GM23338 (cell line): ENCODE measurements around the gene ELOVL4. TPM values are rescaled to one million over a fixed set of nuclear protein-coding genes. Genes with fewer than 3 reads are reported as not detected.
A peak's percentile ranks its signal among the peaks of the same experiment; 100 is the strongest.

ENCODE experiments used
- ATAC-seq: fragments of 200-7000 bp; cut with Tn5 transposase; 3 replicates; pipeline ENCODE4 v1.9.1; 2020
- DNase-seq: peaks from one replicate; pipeline ENCODE4 v3.0.0-alpha.2; 2015; ENCODE audit warnings: low spot score
- H2AFZ ChIP-seq: fragments of 200-600 bp; sonication (generic); 2 replicates; pipeline ENCODE4 v1.8.0; 2016; ENCODE audit warnings: antibody characterized with exemption, mild to moderate bottlenecking, moderate library complexity
- H3F3A ChIP-seq: fragments of 200-600 bp; sonication (generic); replicated peaks from 2 replicates; pipeline ENCODE4 v1.8.0; 2017; ENCODE audit warnings: antibody characterized with exemption, mixed run types, low read depth
- H3K27ac ChIP-seq: fragments of 200-600 bp; sonication (generic); 2 replicates; pipeline ENCODE4 v1.6.1; 2016; ENCODE audit warnings: low read depth
- H3K27me3 ChIP-seq: fragments of 200-600 bp; sonication (generic); 2 replicates; pipeline ENCODE4 v1.8.0; 2016; ENCODE audit warnings: mild to moderate bottlenecking, mixed run types, moderate library complexity; ENCODE audit not compliant: insufficient read depth
- H3K36me3 ChIP-seq: fragments of 200-600 bp; sonication (generic); 2 replicates; pipeline ENCODE4 v1.8.0; 2016; ENCODE audit warnings: mild to moderate bottlenecking; ENCODE audit not compliant: insufficient read depth
- H3K4me1 ChIP-seq: fragments of 200-600 bp; sonication (generic); 2 replicates; pipeline ENCODE4 v1.8.0; 2016; ENCODE audit warnings: mild to moderate bottlenecking, moderate library complexity; ENCODE audit not compliant: insufficient read depth
- H3K4me2 ChIP-seq: fragments of 200-600 bp; sonication (generic); 2 replicates; pipeline ENCODE4 v1.7.1; 2017; ENCODE audit warnings: mixed run types
- H3K4me3 ChIP-seq: fragments of 200-600 bp; sonication (generic); 2 replicates; pipeline ENCODE4 v1.6.1; 2016; ENCODE audit warnings: mixed run types
- H3K79me2 ChIP-seq: fragments of 200-600 bp; sonication (generic); replicated peaks from 2 replicates; pipeline ENCODE4 v1.8.0; 2017; ENCODE audit warnings: mild to moderate bottlenecking; ENCODE audit not compliant: insufficient read depth
- H3K9me2 ChIP-seq: fragments of 200-600 bp; sonication (generic); 2 replicates; pipeline ENCODE4 v1.8.0; 2017; ENCODE audit not compliant: insufficient read depth
- H4K20me1 ChIP-seq: fragments of 200-600 bp; sonication (generic); replicated peaks from 2 replicates; pipeline ENCODE4 v1.8.0; 2017; ENCODE audit warnings: mild to moderate bottlenecking; ENCODE audit not compliant: insufficient read depth
- H3K27ac Mint-ChIP-seq: 2 replicates; pipeline ENCODE4 v1.8.0; 2020; ENCODE audit warnings: inconsistent platforms, mild to moderate bottlenecking, moderate library complexity, mixed read lengths
- H3K27me3 Mint-ChIP-seq: 3 replicates; pipeline ENCODE4 v1.8.0; 2022; ENCODE audit warnings: low read depth, mild to moderate bottlenecking, moderate library complexity, mixed read lengths, inconsistent platforms; ENCODE audit not compliant: insufficient read depth, poor library complexity
- H3K36me3 Mint-ChIP-seq: 3 replicates; pipeline ENCODE4 v1.8.0; 2021; ENCODE audit warnings: low read depth, mild to moderate bottlenecking, inconsistent platforms, moderate library complexity, mixed read lengths
- H3K4me1 Mint-ChIP-seq: 3 replicates; pipeline ENCODE4 v1.8.0; 2020; ENCODE audit warnings: mild to moderate bottlenecking, inconsistent platforms, mixed read lengths
- H3K4me3 Mint-ChIP-seq: 3 replicates; pipeline ENCODE4 v1.8.0; 2021; ENCODE audit warnings: moderate library complexity, mild to moderate bottlenecking, inconsistent platforms, mixed read lengths
- H3K9me3 Mint-ChIP-seq: 3 replicates; pipeline ENCODE4 v1.8.0; 2020; ENCODE audit warnings: moderate library complexity, mild to moderate bottlenecking, inconsistent platforms, mixed read lengths
- CREB1 ChIP-seq: fragments of 250-450 bp; sonication (Bioruptor Pico); IDR thresholded peaks from 2 replicates; pipeline ENCODE4 v1.5.0; 2020; ENCODE audit warnings: low read depth, mild to moderate bottlenecking, moderate library complexity
- ETS1 ChIP-seq: IDR thresholded peaks from 2 replicates; pipeline ENCODE4 v1.6.1; 2016; ENCODE audit warnings: antibody characterized with exemption
- EZH2 ChIP-seq: fragments of 200-600 bp; sonication (generic); IDR thresholded peaks from one replicate; pipeline ENCODE4 v1.8.0; 2017; ENCODE audit warnings: antibody characterized with exemption, mild to moderate bottlenecking, low read depth; ENCODE audit not compliant: unreplicated experiment
- EZH2phosphoT487 ChIP-seq: fragments of 200-600 bp; sonication (generic); IDR thresholded peaks from one replicate; pipeline ENCODE4 v1.8.1; 2018; ENCODE audit warnings: antibody characterized with exemption; ENCODE audit not compliant: unreplicated experiment
- JUNB ChIP-seq: IDR thresholded peaks from one replicate; pipeline ENCODE4 v1.6.1; 2016; ENCODE audit warnings: antibody characterized with exemption; ENCODE audit not compliant: unreplicated experiment
- NANOG ChIP-seq: IDR thresholded peaks from 2 replicates; pipeline ENCODE4 v1.6.1; 2016; ENCODE audit warnings: antibody characterized with exemption, borderline replicate concordance
- REST ChIP-seq: IDR thresholded peaks from one replicate; pipeline ENCODE4 v1.6.1; 2018; ENCODE audit warnings: antibody characterized with exemption; ENCODE audit not compliant: unreplicated experiment
- ZNF331 ChIP-seq: fragments of 250-450 bp; sonication (Bioruptor Pico); IDR thresholded peaks from 2 replicates; pipeline ENCODE4 v1.5.0; 2020; ENCODE audit warnings: low read depth, mild to moderate bottlenecking, moderate library complexity
- polyA plus RNA-seq: library from polyadenylated mRNA; unstranded; fragments of >200 nt; fragmentation: Nextera tagmentation; extraction: Ambion mirVana; gene quantifications from 2 replicates; pipeline ENCODE4 v1.2.1, GENCODE V29; 2016
- total RNA-seq: library from RNA; depleted of rRNA; stranded (reverse); fragments of >200 nt; shearing (Covaris generic); gene quantifications from 2 replicates; pipeline ENCODE4 v1.2.3, GENCODE V29; 2014
- TF ChIP-seq, protein P1 (sequence below): fragments of 250-450 bp; sonication (Bioruptor Pico); IDR thresholded peaks from 2 replicates; pipeline ENCODE4 v1.5.0; 2020; ENCODE audit warnings: mild to moderate bottlenecking, moderate library complexity

ELOVL4 gene
- total and polyA plus RNA-seq, 2 experiments from 2014 or later, result 13.3 to 16.8 TPM

DNA sequence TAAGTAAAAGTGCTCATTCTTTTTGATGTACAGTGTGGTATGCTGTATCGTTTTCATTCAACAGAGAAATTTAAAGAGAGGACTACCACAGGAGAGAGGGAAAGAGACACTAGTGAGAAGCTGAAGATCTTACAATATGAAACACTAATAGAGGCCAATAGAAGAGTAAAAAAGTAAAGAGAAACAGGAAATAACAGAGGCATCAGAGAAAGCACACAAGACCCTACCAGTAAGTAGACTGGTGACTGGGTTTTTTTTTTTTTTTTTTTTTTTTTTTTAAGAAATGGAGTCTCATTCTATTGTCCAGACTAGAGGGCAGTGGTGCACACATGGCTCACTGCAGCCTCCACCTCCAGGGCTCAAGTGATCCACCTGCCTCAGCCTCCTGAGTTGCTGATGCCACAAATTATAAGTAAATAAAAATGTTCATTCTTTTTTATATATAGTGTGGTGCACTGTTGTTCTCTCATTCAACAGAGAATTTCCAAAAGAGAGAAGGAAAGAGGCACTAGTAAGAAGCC lies 18.8 kb downstream of the ELOVL4 start:
- Histone ChIP-seq H3K36me3 (peaks cover 4% of the 10 kb centered on the region; the same call in 1 of the 2 replicates), H2AFZ (no peak overlapping the region), H3K4me3 (no peak overlapping the region), H3K27me3 (no peaks in the 10 kb centered on the region), H3F3A (no peaks in the 10 kb centered on the region), H3K79me2 (peaks cover 9% of the 10 kb centered on the region; the same call in 1 of the 2 replicates), H3K27ac (no peak overlapping the region), H3K9me2 (no peaks in the 10 kb centered on the region), H3K4me2 (no peak overlapping the region), H3K4me1 (peaks cover 19% of the 10 kb centered on the region), H4K20me1 (no peaks in the 10 kb centered on the region)
- no peak for DNase-seq
- no peaks in the 10 kb centered on the region for H3K9me3 Mint-ChIP-seq
- peaks cover 4% of the 10 kb centered on the region; the same call in 1 of the 3 replicates for H3K36me3 Mint-ChIP-seq
- no peak overlapping the region for H3K4me3 Mint-ChIP-seq
- peaks cover 4% of the 10 kb centered on the region for H3K27me3 Mint-ChIP-seq
- no peak for TF ChIP-seq EZH2phosphoT487
- no peak for TF ChIP-seq EZH2
- TF ChIP-seq, protein P1, sequence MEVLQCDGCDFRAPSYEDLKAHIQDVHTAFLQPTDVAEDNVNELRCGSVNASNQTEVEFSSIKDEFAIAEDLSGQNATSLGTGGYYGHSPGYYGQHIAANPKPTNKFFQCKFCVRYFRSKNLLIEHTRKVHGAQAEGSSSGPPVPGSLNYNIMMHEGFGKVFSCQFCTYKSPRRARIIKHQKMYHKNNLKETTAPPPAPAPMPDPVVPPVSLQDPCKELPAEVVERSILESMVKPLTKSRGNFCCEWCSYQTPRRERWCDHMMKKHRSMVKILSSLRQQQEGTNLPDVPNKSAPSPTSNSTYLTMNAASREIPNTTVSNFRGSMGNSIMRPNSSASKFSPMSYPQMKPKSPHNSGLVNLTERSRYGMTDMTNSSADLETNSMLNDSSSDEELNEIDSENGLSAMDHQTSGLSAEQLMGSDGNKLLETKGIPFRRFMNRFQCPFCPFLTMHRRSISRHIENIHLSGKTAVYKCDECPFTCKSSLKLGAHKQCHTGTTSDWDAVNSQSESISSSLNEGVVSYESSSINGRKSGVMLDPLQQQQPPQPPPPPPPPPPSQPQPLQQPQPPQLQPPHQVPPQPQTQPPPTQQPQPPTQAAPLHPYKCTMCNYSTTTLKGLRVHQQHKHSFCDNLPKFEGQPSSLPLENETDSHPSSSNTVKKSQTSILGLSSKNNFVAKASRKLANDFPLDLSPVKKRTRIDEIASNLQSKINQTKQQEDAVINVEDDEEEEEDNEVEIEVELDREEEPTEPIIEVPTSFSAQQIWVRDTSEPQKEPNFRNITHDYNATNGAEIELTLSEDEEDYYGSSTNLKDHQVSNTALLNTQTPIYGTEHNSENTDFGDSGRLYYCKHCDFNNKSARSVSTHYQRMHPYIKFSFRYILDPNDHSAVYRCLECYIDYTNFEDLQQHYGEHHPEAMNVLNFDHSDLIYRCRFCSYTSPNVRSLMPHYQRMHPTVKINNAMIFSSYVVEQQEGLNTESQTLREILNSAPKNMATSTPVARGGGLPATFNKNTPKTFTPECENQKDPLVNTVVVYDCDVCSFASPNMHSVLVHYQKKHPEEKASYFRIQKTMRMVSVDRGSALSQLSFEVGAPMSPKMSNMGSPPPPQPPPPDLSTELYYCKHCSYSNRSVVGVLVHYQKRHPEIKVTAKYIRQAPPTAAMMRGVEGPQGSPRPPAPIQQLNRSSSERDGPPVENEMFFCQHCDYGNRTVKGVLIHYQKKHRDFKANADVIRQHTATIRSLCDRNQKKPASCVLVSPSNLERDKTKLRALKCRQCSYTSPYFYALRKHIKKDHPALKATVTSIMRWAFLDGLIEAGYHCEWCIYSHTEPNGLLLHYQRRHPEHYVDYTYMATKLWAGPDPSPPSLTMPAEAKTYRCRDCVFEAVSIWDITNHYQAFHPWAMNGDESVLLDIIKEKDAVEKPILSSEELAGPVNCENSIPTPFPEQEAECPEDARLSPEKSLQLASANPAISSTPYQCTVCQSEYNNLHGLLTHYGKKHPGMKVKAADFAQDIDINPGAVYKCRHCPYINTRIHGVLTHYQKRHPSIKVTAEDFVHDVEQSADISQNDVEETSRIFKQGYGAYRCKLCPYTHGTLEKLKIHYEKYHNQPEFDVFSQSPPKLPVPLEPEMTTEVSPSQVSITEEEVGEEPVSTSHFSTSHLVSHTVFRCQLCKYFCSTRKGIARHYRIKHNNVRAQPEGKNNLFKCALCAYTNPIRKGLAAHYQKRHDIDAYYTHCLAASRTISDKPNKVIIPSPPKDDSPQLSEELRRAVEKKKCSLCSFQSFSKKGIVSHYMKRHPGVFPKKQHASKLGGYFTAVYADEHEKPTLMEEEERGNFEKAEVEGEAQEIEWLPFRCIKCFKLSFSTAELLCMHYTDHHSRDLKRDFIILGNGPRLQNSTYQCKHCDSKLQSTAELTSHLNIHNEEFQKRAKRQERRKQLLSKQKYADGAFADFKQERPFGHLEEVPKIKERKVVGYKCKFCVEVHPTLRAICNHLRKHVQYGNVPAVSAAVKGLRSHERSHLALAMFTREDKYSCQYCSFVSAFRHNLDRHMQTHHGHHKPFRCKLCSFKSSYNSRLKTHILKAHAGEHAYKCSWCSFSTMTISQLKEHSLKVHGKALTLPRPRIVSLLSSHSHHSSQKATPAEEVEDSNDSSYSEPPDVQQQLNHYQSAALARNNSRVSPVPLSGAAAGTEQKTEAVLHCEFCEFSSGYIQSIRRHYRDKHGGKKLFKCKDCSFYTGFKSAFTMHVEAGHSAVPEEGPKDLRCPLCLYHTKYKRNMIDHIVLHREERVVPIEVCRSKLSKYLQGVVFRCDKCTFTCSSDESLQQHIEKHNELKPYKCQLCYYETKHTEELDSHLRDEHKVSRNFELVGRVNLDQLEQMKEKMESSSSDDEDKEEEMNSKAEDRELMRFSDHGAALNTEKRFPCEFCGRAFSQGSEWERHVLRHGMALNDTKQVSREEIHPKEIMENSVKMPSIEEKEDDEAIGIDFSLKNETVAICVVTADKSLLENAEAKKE, result no peak
- no peak for TF ChIP-seq JUNB
- no peak for TF ChIP-seq REST
- no peak for TF ChIP-seq ETS1
- no peak for TF ChIP-seq ZNF331 (CRISPR knock-in tag)
- TF ChIP-seq NANOG, result no peak
- TF ChIP-seq CREB1 (CRISPR knock-in tag), result no peak
- ATAC-seq, result no peak
- peak overlapping the region; percentile 26; the same call in 1 of the 2 replicates for H3K27ac Mint-ChIP-seq
- peaks cover 15% of the 10 kb centered on the region for H3K4me1 Mint-ChIP-seq
